ENCODE data around the gene PCDHGA1.

DNA sequence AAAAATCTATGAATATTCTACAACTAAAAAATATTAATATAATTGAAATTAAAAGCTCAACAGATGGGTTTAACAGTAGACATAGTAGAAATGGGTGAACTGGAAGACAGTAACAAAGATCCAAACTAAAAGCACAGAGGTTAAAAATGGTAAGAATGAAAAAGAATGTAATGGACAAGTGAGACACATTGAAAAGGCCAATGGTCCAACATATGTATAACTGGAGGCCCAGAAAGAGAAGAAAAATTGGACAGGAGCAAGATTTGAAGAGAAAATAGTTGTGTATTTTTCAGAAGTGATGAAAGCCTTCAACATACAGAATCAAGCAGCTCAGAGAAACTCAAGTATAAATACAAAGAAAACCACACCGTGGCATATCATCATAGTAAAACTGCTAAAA is 217.2 kb downstream of the PCDHGA1 start:
- TF ChIP-seq, protein P1, sequence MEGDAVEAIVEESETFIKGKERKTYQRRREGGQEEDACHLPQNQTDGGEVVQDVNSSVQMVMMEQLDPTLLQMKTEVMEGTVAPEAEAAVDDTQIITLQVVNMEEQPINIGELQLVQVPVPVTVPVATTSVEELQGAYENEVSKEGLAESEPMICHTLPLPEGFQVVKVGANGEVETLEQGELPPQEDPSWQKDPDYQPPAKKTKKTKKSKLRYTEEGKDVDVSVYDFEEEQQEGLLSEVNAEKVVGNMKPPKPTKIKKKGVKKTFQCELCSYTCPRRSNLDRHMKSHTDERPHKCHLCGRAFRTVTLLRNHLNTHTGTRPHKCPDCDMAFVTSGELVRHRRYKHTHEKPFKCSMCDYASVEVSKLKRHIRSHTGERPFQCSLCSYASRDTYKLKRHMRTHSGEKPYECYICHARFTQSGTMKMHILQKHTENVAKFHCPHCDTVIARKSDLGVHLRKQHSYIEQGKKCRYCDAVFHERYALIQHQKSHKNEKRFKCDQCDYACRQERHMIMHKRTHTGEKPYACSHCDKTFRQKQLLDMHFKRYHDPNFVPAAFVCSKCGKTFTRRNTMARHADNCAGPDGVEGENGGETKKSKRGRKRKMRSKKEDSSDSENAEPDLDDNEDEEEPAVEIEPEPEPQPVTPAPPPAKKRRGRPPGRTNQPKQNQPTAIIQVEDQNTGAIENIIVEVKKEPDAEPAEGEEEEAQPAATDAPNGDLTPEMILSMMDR (IDR thresholded peaks at IDR 0.05; ENCODE audit: low read depth, low read length, poor library complexity, severe bottlenecking), result no peak
- TF ChIP-seq EZH2phosphoT487 (IDR thresholded peaks at IDR 0.05; ENCODE audit: borderline replicate concordance, low read length), result no peak

Measured in DOHH2 (cell line).